GM12892 (cell line): ENCODE results near the gene SPTB.

Experiments used
- POLR2A ChIP-seq: IDR thresholded peaks from 2 replicates; pipeline ENCODE4 v1.6.1; 2011; ENCODE audit warnings: low read depth, low read length, control low read depth
- POLR2AphosphoS5 ChIP-seq: IDR thresholded peaks from 2 replicates; pipeline ENCODE4 v1.6.1; 2011; ENCODE audit warnings: low read depth, low read length, control low read depth
- TAF1 ChIP-seq: IDR thresholded peaks from 2 replicates; pipeline ENCODE4 v1.6.1; 2011; ENCODE audit warnings: low read depth, mild to moderate bottlenecking, control low read depth, low read length, borderline replicate concordance

DNA sequence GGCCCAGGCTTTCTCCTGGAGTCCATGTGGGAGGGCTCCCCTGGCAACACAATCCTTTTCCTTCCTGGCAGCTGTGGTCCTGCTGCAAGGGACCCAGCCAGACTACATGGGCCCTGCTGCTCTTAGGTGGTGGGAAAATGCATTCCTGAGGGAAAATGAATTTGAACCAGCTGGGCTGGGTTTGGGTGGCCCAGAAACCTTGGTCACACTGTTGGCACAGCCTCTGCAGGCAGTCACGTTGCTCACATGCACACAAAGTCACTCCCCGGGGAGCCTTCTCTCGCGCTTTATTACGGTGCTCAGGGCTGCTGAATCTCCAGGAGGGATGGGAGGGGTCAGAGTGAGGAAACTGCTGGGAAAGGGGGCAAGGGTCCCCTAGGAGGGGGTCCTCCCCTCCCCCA lies 158.3 kb downstream of the SPTB start:
- no peak for TF ChIP-seq TAF1
- TF ChIP-seq POLR2A: no peak
- no peak for TF ChIP-seq POLR2AphosphoS5
